ENCODE measurements around the gene VAC14.
A peak's percentile ranks its signal among the peaks of the same experiment; 100 is the strongest.

The VAC14 gene

DNA sequence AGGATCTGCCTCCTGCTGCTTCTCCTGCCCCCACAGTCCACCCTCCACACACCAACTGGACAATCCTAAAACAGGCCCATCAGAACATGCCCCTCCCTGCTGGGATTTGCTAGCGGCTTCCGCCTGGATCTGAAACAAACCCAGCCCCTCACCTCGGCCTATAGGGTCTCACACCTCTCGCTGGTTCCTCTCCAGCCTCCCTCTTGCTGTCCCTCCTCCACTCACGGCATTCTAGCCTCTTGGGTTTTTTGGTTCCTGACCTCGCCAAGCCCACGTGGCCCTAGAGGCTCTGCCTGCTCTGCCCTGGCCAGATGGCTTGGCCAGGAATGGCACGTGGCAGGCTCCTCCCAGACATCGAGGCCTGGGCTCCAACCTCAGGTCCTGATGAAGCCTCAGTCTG is 99.4 kb downstream of the VAC14 start:
- H3K27ac Mint-ChIP-seq = peak overlapping the region; percentile 30
- peaks cover 75% of the 10 kb centered on the region for H3K4me1 Mint-ChIP-seq (ENCODE audit: low read depth)
- peaks cover 95% of the 10 kb centered on the region for H3K36me3 Mint-ChIP-seq (ENCODE audit: low read depth)
- peak overlapping the region; percentile 4 for H3K4me3 Mint-ChIP-seq
- no peaks in the 10 kb centered on the region for H3K27me3 Mint-ChIP-seq
- intact Hi-C loops (cut with micrococcal nuclease) = no loop called here
- no peaks in the 10 kb centered on the region for H3K9me3 Mint-ChIP-seq

DNA sequence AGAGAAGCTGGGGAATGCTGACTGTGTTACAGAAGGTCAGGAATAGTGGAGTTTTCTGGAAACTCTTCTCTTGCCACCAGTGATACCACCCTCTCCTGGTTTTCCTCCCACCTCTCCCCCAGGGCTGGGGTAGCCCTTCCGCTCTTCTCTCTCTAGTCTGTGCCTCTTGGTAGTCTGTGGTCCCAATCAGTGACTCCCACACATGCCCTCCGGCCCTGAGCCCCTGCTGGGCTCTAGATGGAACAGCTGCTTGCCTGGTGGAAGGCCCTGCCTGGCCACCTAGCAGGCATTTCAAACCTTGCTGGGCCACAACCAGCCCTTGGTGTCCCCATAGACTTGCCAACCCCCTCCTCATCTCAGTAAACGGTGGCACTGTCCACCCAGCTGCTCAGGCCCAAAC is 99.9 kb downstream of the VAC14 start:
- Mint-ChIP-seq H3K27ac (no peak overlapping the region), H3K9me3 (no peaks in the 10 kb centered on the region), H3K4me1 (ENCODE audit: low read depth) (peaks cover 75% of the 10 kb centered on the region), H3K27me3 (no peaks in the 10 kb centered on the region), H3K4me3 (no peak overlapping the region), H3K36me3 (ENCODE audit: low read depth) (peaks cover 95% of the 10 kb centered on the region)
- intact Hi-C loops (cut with micrococcal nuclease) = no loop called here

DNA sequence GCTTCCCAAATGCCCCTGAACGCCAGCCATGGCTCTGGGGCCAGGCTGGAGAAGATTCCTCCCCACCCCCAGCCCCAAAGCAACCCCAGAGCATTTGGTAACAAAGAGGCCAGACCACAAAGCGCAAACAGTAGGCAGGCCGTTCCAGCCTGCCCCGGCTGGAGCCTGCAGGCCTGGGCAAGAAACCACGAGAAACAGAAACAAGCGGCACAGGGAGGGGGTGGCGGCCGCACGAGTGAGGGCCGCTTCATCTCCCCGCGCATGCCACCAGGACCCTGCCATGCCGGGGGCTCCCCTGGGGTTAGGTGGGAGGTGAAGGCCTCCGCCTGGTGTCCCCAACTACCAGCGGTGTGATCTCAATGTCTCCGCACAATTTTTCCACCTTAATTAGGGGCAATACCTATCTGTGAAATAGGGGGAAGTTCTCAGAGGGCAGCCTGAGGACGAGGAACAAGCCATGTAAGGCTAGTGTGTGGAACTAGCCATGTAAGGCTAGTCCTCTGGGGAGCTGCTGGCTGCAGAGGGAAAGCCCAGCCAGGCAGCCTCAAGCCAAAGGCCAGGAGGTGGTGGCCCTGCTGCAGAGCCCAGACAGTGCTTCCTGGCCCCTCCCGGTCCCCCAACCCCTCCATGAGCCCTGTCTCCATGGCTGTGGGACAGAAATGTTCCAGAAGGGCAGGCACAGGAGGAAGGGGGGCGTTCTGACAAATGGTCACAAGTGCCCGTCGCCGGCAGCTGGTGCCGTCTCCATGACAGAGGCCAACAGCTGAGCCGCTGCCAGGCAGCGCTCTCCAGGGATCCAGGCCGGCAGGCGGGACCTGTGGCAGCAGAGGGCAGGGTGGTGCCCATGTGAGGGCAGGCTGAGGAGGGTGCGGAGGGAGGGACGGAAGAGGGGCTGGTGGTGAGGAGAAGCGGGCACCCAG is 100.6 kb downstream of the VAC14 start:
- Mint-ChIP-seq H3K9me3 (no peaks in the 10 kb centered on the region), H3K4me1 (ENCODE audit: low read depth) (peaks cover 70% of the 10 kb centered on the region), H3K36me3 (ENCODE audit: low read depth) (peaks cover 95% of the 10 kb centered on the region), H3K27me3 (no peaks in the 10 kb centered on the region), H3K27ac (no peak overlapping the region), H3K4me3 (no peak overlapping the region)
- intact Hi-C loops (cut with micrococcal nuclease) = no loop called here

DNA sequence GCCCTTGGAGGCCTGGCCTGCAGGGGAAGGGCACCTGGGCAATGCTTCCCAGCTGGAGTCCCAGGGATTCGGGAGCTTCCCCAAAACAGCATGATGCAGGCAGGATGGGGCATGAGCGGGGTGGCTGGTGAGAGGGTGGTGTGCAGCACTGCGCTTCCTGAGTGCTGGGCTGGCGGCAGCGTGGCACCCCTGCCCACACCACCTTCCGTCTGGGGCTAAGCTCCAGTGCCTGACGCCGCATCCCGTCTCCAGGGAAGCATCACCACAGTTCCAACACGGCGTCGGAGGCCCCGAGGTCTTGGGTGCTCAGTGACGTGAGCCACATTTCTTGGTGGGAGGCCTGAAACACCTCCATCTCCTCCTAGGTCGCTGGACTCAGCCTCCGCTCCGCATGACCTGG is 101.3 kb downstream of the VAC14 start:
- Mint-ChIP-seq H3K9me3 (no peaks in the 10 kb centered on the region), H3K27me3 (no peaks in the 10 kb centered on the region), H3K4me1 (ENCODE audit: low read depth) (peaks cover 64% of the 10 kb centered on the region), H3K27ac (no peak overlapping the region), H3K36me3 (ENCODE audit: low read depth) (peaks cover 95% of the 10 kb centered on the region), H3K4me3 (no peak overlapping the region)
- intact Hi-C loops (cut with micrococcal nuclease) = no loop called here

DNA sequence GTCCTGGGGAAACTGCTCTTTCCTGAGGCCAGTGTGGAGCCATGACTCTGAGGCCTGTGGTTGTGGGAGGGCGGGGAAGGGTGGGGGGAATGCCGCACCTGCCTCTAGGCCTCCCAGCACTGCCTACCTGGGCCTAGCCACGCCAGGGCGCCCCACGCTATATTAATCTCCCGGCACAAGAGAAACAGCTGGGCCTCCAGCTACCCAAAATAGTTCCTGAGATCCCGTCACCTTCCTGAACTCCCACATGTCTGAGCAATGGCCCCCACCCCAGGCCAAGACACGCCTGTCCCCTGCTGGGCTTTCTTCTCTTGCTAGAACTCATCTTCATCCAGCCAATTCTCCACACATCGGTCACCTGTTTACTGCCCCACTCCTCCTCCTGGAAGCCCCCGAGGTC is 102.1 kb downstream of the VAC14 start:
- Mint-ChIP-seq H3K27ac (no peak overlapping the region), H3K27me3 (no peaks in the 10 kb centered on the region), H3K4me1 (ENCODE audit: low read depth) (peaks cover 56% of the 10 kb centered on the region), H3K4me3 (no peak overlapping the region), H3K36me3 (ENCODE audit: low read depth) (peaks cover 95% of the 10 kb centered on the region), H3K9me3 (no peaks in the 10 kb centered on the region)
- intact Hi-C loops (cut with micrococcal nuclease) = no loop called here

DNA sequence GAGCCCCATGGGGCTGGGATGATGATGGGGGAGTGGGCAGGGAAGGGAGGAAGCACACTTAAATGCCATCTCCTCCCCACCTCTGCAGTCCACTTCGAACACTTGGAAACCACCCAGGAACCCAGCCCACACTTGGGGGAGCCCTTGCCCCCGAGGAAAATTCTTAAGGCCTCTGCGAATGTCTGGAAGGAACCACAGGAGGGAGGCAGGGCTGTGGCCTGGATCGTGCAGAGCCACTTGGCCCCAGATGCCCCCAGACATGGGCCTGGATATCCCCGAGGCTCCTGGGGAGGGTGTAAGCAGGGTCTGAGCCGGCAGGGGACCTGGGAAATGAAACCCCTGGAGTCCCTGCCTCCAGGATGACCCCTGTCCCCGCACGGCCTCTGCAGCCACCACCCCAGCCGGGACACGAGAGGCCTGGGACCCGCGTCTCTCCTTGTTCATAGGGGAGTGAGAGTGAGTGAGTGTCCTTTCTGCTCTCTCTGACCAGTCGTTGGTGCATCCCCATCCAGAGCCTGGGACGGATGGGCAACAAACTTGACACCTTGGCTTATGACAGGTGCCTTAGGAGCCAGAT is 103.3 kb downstream of the VAC14 start:
- Mint-ChIP-seq H3K4me1 (ENCODE audit: low read depth) (peaks cover 43% of the 10 kb centered on the region), H3K4me3 (no peak overlapping the region), H3K36me3 (ENCODE audit: low read depth) (peaks cover 100% of the 10 kb centered on the region), H3K27ac (no peak overlapping the region), H3K9me3 (no peaks in the 10 kb centered on the region), H3K27me3 (no peaks in the 10 kb centered on the region)
- intact Hi-C loops (cut with micrococcal nuclease) = no loop called here

DNA sequence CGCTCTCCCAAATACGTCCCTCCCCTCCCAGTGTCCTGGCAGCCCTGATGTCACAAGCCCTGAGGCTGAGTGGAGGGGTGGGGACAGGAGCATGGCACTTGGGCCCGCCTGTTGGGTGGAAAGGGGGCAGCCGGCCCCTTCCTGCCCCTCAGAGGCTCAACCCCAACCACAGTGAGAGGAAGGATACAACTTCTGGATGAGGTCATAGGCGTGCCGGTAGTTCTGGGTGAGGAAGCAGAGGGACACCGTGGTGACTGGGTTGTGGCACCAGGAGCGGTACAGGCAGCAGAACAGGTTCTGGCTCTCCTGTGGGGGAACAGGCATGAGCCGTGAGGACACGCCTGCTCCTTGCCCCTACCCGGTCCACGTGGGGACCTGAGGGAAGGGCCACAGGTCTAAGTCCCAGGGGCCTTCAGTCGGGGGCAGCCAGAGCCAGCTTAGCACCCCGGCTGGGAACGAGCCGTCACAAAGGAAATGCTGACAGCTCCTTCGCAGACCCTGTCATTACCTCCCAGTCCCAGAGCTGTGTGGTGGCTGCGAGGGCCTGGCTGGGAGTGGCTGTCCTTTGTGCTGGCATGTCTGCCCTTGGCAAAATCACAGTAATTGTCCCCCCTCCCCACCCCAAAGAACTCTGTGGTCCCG is 103.9 kb downstream of the VAC14 start:
- Mint-ChIP-seq H3K4me3 (no peak overlapping the region), H3K27me3 (no peaks in the 10 kb centered on the region), H3K36me3 (ENCODE audit: low read depth) (peaks cover 99% of the 10 kb centered on the region), H3K4me1 (ENCODE audit: low read depth) (peaks cover 37% of the 10 kb centered on the region), H3K27ac (peak overlapping the region; percentile 9), H3K9me3 (no peaks in the 10 kb centered on the region)
- intact Hi-C loops (cut with micrococcal nuclease) = no loop called here

DNA sequence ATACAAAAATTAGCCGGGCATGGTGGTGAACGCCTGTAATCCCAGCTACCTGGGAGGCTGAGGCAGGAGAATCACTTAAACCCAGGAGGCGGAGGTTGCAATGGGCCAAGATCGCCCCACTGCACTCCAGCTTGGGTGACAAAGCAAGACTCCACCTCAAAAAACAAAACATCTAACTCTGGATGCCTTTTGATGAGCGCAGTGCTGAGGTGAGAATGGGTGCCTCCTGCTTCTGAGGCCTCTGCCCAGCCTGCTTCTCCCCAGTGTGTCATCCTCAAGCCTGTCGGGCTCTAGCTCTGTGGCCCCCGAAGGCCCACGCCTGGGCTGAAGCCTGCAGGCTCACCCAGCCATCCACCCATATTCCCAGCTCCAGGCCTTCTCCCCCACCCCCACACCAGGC is 104.6 kb downstream of the VAC14 start:
- Mint-ChIP-seq H3K36me3 (ENCODE audit: low read depth) (peaks cover 99% of the 10 kb centered on the region), H3K4me1 (ENCODE audit: low read depth) (peaks cover 30% of the 10 kb centered on the region), H3K27me3 (no peaks in the 10 kb centered on the region), H3K4me3 (no peak overlapping the region), H3K27ac (peak overlapping the region; percentile 9), H3K9me3 (no peaks in the 10 kb centered on the region)
- intact Hi-C loops (cut with micrococcal nuclease) = no loop called here

DNA sequence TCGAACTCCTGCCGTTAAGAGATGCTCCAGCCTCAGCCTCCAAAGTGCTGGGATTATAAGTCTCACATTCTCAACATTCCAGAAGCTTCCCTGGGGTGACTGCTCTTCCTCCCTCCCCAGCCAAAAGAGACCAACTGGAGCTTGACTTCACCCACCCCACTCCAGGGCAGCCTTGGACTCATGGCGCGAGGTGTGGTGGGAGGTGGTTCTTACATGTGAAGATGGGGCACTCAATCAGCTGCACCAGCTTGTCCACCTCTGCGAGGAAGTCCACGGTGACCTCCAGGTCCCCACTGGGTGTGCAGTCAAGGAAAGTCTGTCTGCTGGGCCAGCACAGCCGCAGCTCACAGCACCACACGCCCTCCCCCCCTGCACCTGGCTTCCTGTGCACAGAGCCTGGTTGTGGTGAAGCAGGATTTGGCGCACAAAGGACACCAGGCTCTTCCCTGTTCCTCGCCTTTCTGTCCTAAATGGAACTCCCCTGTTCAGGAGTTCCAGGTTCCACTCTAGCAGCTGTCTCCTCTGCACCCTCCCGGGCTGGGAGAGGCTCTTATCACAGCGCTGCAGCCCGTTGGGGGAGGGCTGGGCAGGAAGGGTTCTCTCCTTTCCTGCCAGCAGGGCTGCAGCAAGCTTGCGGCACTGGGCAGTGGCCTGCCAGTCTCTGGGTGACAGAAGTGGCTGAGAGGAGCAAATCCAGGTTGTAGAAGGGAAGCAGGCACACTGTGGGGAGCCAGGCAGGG is 105.5 kb downstream of the VAC14 start:
- H3K36me3 Mint-ChIP-seq (ENCODE audit: low read depth) = peaks cover 99% of the 10 kb centered on the region
- no peak overlapping the region for H3K4me3 Mint-ChIP-seq
- peaks cover 22% of the 10 kb centered on the region for H3K4me1 Mint-ChIP-seq (ENCODE audit: low read depth)
- no peaks in the 10 kb centered on the region for H3K9me3 Mint-ChIP-seq
- intact Hi-C loops (cut with micrococcal nuclease) = no loop called here
- no peaks in the 10 kb centered on the region for H3K27me3 Mint-ChIP-seq
- no peak overlapping the region for H3K27ac Mint-ChIP-seq

DNA sequence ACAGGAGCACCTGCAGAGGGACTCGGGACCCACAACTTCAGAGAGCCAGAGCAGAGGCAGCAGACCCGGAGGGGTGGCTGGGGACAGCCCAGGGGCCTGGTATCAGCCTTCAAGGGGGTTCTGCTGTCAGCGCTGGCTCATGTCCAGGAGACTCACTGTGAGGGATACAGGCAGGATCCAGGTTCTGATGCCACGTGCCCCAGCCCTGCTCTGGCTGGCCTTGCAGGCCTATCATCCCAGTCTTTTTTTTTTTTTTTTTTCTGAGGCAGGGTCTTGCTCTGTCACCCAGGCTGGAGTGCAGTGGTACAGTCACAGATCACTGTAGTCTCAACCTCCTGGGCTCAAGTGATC is 106.1 kb downstream of the VAC14 start:
- intact Hi-C loops (cut with micrococcal nuclease) = no loop called here
- H3K4me1 Mint-ChIP-seq (ENCODE audit: low read depth) = peaks cover 19% of the 10 kb centered on the region
- H3K27me3 Mint-ChIP-seq = no peaks in the 10 kb centered on the region
- H3K27ac Mint-ChIP-seq = no peak overlapping the region
- peaks cover 99% of the 10 kb centered on the region for H3K36me3 Mint-ChIP-seq (ENCODE audit: low read depth)
- H3K4me3 Mint-ChIP-seq = no peak overlapping the region
- H3K9me3 Mint-ChIP-seq = no peaks in the 10 kb centered on the region

DNA sequence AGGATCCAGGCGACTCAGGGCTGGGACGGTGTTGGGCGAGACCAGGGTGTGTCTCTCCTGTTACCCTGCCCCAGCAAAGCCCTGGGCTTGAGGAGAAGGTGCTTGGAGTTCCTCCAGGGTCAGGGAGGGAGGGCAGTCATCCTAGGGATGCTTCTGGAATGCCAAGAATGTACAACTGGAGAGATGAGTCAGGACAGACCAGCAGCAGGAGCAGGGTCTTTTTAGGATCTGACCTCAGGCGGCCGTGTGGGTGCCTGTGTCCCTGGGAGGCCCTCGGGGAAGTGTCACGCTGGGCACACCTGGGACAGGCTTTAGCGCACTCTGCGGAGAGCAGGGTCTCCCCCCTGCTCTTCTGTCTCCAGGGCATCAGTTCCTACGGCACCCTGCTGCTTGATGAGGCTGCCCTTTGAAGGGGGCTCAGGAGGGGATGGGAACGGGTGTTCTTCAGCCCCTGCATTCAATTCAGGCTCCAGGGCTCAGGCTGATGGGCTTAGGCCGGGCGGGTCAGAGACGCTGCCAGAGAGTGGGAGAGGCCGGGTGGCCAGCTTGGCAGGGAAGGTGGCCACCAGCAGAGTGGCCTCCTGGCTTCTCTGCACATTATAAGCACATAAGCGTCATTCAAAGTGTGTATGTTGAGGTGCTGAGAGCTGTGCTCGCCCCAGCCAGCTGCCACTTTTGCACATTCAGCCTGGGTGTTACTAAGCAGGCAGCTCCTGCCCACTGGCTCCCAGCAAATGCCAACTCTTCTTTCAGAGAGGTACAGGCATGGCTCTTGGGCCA is 106.7 kb downstream of the VAC14 start:
- H3K4me3 Mint-ChIP-seq = no peak overlapping the region
- peaks cover 16% of the 10 kb centered on the region for H3K4me1 Mint-ChIP-seq (ENCODE audit: low read depth)
- peaks cover 99% of the 10 kb centered on the region for H3K36me3 Mint-ChIP-seq (ENCODE audit: low read depth)
- H3K27ac Mint-ChIP-seq = no peak overlapping the region
- intact Hi-C loops (cut with micrococcal nuclease) = no loop called here
- no peaks in the 10 kb centered on the region for H3K27me3 Mint-ChIP-seq
- H3K9me3 Mint-ChIP-seq = no peaks in the 10 kb centered on the region

DNA sequence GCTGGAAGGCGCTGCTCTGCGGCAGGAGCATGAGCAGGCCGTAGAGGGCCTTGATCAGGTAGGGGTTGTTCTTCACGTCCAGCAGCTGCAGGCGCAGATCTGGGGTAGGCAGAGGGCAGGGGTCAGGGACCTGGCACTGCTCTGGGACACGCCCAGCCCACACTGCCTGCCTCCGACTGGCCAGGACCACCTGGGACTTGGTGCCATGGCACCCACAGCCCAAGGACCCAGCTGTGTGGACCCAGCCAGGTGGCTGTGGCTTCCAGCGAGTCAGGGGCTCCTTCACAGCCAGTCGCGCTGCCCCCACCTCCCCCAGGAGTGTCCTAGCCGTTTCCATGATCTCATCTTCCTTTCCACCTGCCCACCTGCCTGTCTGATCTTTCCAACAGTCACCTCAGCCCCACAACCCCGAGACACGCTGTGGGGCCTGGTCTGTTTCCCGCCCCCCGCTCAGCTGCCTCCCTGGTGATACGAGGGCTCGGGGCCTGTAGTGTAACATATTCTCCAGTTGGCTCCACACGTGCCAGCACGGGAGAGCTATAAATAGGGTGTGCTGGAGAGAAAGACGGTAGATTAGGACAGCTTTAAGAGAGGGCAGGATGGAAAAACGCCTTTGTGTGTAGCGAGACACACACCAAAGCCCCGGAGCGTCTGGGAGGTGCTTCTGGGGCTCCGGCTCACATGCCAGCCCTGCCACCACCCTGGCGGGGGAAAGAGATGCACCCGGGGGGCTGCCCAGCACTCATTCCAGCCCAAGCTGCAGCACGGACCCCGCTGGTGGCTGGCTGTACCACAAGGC is 107.9 kb downstream of the VAC14 start:
- Mint-ChIP-seq H3K4me3 (no peak overlapping the region), H3K9me3 (no peaks in the 10 kb centered on the region), H3K27ac (no peak overlapping the region), H3K4me1 (ENCODE audit: low read depth) (peaks cover 5% of the 10 kb centered on the region), H3K27me3 (no peaks in the 10 kb centered on the region), H3K36me3 (ENCODE audit: low read depth) (peaks cover 99% of the 10 kb centered on the region)
- intact Hi-C loops (cut with micrococcal nuclease) = no loop called here
